CD4-positive, alpha-beta T cell (primary cell): ENCODE measurements around the gene RIPOR3. TPM values are rescaled to one million over a fixed set of nuclear protein-coding genes. Genes with fewer than 3 reads are reported as not detected.
A peak's percentile ranks its signal among the peaks of the same experiment; 100 is the strongest.

Experiments used
- ATAC-seq: fragments of 200-7000 bp; cut with Tn5 transposase; one replicate; pipeline ENCODE4 v1.10.0; 2022; ENCODE audit warnings: mild to moderate bottlenecking; ENCODE audit not compliant: poor library complexity
- CTCF ChIA-PET: fragments of 350-600 bp; sonication (Branson Sonifier 250); formaldehyde crosslinking; loops from one replicate; lab custom pipeline; 2021; ENCODE audit warnings: antibody characterized with exemption, inconsistent platforms; lab: Charles Lee
- POLR2A ChIA-PET: fragments of 350-600 bp; sonication (Branson Sonifier 250); formaldehyde crosslinking; loops from one replicate; lab custom pipeline; 2021; ENCODE audit warnings: antibody characterized with exemption, inconsistent platforms; lab: Charles Lee
- DNase-seq, 14 experiments: peaks; one replicate each; pipeline ENCODE4 v3.0.0-alpha.2; 2013 to 2020; ENCODE audit warnings: mixed read lengths in 2 of 14
- H3K27ac ChIP-seq, 2 donors: one replicate each; pipeline versions ENCODE4 v1.5.1 to v1.7.0; 2013; ENCODE audit warnings: low read length in 2 of 2, low read depth in 1 of 2, mild to moderate bottlenecking in 1 of 2
- H3K27me3 ChIP-seq, 2 experiments: 1 replicate in 1 of 2; 2 replicates in 1 of 2; pipeline versions ENCODE4 v1.6.1 to v1.7.0; 2013; ENCODE audit warnings: low read length in 2 of 2, control low read depth in 1 of 2, mild to moderate bottlenecking in 1 of 2, moderate library complexity in 1 of 2; ENCODE audit not compliant: insufficient read depth in 2 of 2, control insufficient read depth in 1 of 2
- H3K36me3 ChIP-seq: one replicate; pipeline ENCODE4 v1.6.1; 2013; ENCODE audit warnings: low read length, control low read depth; ENCODE audit not compliant: insufficient read depth
- H3K4me1 ChIP-seq: one replicate; pipeline ENCODE4 v1.6.1; 2013; ENCODE audit warnings: low read length, control low read depth; ENCODE audit not compliant: insufficient read depth
- H3K4me3 ChIP-seq: one replicate; pipeline ENCODE4 v1.5.1; 2013; ENCODE audit warnings: mild to moderate bottlenecking, low read length, moderate library complexity
- H3K9me3 ChIP-seq, 2 experiments: 1 replicate in 1 of 2; 2 replicates in 1 of 2; pipeline versions ENCODE4 v1.6.1 to v1.7.0; 2013; ENCODE audit warnings: low read length in 2 of 2, mild to moderate bottlenecking in 2 of 2, control low read depth in 1 of 2, moderate library complexity in 1 of 2; ENCODE audit not compliant: control insufficient read depth in 1 of 2, insufficient read depth in 1 of 2
- H3K27ac Mint-ChIP-seq: one replicate; pipeline ENCODE4 v1.8.0; 2020; ENCODE audit warnings: mixed read lengths
- H3K27me3 Mint-ChIP-seq: one replicate; pipeline ENCODE4 v1.8.0; 2021; ENCODE audit warnings: mixed read lengths
- H3K36me3 Mint-ChIP-seq: one replicate; pipeline ENCODE4 v1.8.0; 2021; ENCODE audit warnings: low read depth, mixed read lengths
- H3K4me1 Mint-ChIP-seq: one replicate; pipeline ENCODE4 v1.8.0; 2021; ENCODE audit warnings: low read depth, mixed read lengths
- H3K4me3 Mint-ChIP-seq: one replicate; pipeline ENCODE4 v1.8.0; 2020; ENCODE audit warnings: mild to moderate bottlenecking, mixed read lengths
- H3K9me3 Mint-ChIP-seq: one replicate; pipeline ENCODE4 v1.8.0; 2020; ENCODE audit warnings: mixed read lengths
- intact Hi-C, 2 experiments: fragments of 100-400 bp; cut with DNase I in 1 of 2; cut with micrococcal nuclease in 1 of 2; formaldehyde crosslinking; loops; one replicate each; pipeline versions ENCODE4 v1.15.1 to v1.9.0; 2023 to 2025; cut with DNase I, micrococcal nuclease
- total RNA-seq, 174 experiments: library from RNA in 2 of 174; stranded (reverse) in 2 of 174; gene quantifications; one replicate each; pipeline ENCODE4 v1.2.3 and lab custom pipeline; 2021 to 2026
- TF ChIP-seq, protein P1 (sequence below): fragments of 200-600 bp; IDR thresholded peaks from one replicate; pipeline ENCODE4 v1.8.0; 2022; ENCODE audit warnings: antibody characterized with exemption, mild to moderate bottlenecking

The RIPOR3 gene
- total RNA-seq, 2 experiments from 2014 or later: not detected

DNA sequence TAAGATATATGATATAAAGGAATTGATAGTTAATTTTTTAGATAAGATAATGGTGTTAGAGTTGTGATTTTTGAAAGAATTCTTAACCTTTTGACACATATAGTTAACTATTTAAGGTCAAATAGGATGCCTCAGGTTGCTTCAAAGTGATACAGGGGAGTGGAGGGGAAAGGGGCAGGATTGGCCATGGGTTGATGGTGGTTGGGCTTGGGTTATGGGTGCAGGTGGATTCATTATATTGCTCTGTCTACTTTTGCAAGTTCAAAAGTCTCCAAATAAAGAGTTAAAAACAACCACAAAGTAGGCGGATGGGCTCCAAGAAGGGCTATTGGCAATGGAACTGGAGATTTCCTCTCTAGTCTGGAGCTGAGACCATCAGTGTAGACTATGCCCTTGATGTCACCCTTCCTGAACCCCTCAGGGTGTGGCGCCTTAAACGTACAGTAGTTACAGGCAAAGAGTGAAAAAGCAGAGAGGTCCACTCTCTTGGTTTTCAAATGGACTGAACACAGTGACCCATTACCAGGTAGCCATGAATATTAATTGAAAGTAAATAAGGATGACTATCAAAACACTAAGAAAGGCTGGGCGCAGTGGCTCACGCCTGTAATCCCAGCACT is 100.0 kb downstream of the RIPOR3 start:
- H3K4me3 ChIP-seq: no peak overlapping the region
- Mint-ChIP-seq H3K4me1 (peaks cover 10% of the 10 kb centered on the region), H3K9me3 (no peaks in the 10 kb centered on the region), H3K27ac (peak overlapping the region; percentile 15), H3K27me3 (no peaks in the 10 kb centered on the region), H3K36me3 (peaks cover 17% of the 10 kb centered on the region), H3K4me3 (no peak overlapping the region)
- no peaks in the 10 kb centered on the region for H3K9me3 ChIP-seq
- ChIA-PET POLR2A (no interaction called here), CTCF (no interaction called here)
- no peaks in the 10 kb centered on the region for H3K27me3 ChIP-seq
- DNase-seq (no peak), ATAC-seq (no peak)
- H3K4me1 ChIP-seq: peaks cover 5% of the 10 kb centered on the region
- TF ChIP-seq, protein P1, sequence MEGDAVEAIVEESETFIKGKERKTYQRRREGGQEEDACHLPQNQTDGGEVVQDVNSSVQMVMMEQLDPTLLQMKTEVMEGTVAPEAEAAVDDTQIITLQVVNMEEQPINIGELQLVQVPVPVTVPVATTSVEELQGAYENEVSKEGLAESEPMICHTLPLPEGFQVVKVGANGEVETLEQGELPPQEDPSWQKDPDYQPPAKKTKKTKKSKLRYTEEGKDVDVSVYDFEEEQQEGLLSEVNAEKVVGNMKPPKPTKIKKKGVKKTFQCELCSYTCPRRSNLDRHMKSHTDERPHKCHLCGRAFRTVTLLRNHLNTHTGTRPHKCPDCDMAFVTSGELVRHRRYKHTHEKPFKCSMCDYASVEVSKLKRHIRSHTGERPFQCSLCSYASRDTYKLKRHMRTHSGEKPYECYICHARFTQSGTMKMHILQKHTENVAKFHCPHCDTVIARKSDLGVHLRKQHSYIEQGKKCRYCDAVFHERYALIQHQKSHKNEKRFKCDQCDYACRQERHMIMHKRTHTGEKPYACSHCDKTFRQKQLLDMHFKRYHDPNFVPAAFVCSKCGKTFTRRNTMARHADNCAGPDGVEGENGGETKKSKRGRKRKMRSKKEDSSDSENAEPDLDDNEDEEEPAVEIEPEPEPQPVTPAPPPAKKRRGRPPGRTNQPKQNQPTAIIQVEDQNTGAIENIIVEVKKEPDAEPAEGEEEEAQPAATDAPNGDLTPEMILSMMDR: no peak
- H3K27ac ChIP-seq: no peak overlapping the region
- H3K36me3 ChIP-seq: peaks cover 11% of the 10 kb centered on the region
- intact Hi-C loops: no loop called here

DNA sequence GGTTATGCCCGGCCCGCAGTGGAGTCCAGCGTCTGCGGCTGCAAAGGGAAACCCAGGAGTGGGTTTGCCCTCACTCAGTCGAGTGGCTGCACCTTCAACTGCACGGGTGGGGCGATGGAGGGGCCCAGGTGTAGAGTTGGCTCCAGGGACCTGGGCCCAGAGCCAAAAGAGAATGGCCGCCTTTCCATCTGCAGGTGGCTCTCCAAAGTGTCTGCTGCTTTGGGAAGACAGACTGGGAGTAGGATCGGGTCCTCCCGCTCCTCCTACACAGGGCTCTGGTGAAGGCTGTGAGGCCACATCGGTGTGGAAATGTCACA is 101.0 kb downstream of the RIPOR3 start:
- Mint-ChIP-seq H3K27me3 (no peaks in the 10 kb centered on the region), H3K4me1 (peaks cover 6% of the 10 kb centered on the region), H3K36me3 (peaks cover 28% of the 10 kb centered on the region), H3K27ac (no peak overlapping the region), H3K9me3 (no peaks in the 10 kb centered on the region), H3K4me3 (no peak overlapping the region)
- TF ChIP-seq, protein P1: no peak
- ChIA-PET POLR2A (no interaction called here), CTCF (no interaction called here)
- Histone ChIP-seq H3K4me3 (no peak overlapping the region), H3K27ac (no peak overlapping the region), H3K4me1 (peaks cover 4% of the 10 kb centered on the region), H3K36me3 (peaks cover 21% of the 10 kb centered on the region), H3K27me3 (no peaks in the 10 kb centered on the region), H3K9me3 (no peaks in the 10 kb centered on the region)
- ATAC-seq (no peak), DNase-seq (no peak)
- intact Hi-C loops: no loop called here

DNA sequence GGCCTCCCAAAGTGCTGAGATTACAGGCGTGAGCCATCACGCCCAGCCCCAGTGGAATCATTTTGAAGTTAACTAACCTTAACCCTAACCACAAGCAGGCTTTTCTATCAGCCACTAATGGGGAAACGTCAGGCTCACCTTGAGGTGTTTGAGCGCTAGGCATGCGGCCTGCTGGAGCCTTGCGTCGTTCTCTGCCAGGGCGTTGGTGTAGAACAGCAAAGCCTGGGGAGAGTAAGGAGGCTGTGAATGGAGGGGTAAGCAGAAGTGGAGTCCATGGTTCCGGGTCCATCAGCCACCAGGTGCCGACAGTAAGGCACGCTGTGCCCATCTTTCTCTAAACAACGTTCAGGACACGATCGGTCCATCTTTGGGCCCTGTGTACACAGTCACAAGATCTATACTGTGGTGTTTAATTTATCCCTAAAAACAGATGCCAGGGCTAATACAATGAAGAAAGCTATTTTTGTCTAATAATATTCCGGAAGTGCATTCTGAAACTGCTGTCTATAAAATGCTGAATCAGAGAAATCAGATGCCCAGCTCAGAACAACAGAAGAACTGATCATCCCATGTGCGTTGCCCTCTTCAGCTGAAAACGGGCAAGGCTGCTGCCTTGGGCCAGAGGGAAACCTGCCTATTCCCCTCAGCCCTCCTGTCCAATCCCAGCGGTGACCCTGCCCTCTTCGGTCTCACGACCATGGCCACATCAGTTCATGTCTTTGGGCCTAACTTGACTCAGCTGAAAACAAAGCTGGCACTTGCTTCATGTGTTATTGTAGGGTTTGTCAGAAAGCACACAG is 101.6 kb downstream of the RIPOR3 start:
- ChIA-PET POLR2A (no interaction called here), CTCF (no interaction called here)
- H3K4me3 Mint-ChIP-seq: no peak overlapping the region
- Histone ChIP-seq H3K27ac (no peak overlapping the region), H3K36me3 (peaks cover 27% of the 10 kb centered on the region), H3K27me3 (no peaks in the 10 kb centered on the region), H3K9me3 (no peaks in the 10 kb centered on the region), H3K4me3 (no peak overlapping the region), H3K4me1 (peaks cover 4% of the 10 kb centered on the region)
- H3K4me1 Mint-ChIP-seq: peaks cover 6% of the 10 kb centered on the region
- no peaks in the 10 kb centered on the region for H3K9me3 Mint-ChIP-seq
- intact Hi-C loops: no loop called here
- H3K36me3 Mint-ChIP-seq: peaks cover 33% of the 10 kb centered on the region
- no peaks in the 10 kb centered on the region for H3K27me3 Mint-ChIP-seq
- DNase-seq (no peak), ATAC-seq (no peak)
- TF ChIP-seq, protein P1: no peak
- H3K27ac Mint-ChIP-seq: no peak overlapping the region
